HG03280 (cell line): ENCODE data around the gene EFS.

ENCODE experiments used
- ATAC-seq: cut with Tn5 transposase; IDR thresholded peaks from one replicate; pipeline ENCODE4 v1.9.1; 2021; ENCODE audit warnings: mild to moderate bottlenecking, moderate library complexity; ENCODE audit not compliant: unreplicated experiment

EFS gene

GRCh38 chr14:23306412-23307145 lies 58.4 kb downstream of the EFS start, which contains the start of gene BCL2L2:
BCL2L2 (plus strand) TSS chr14:23306833; CDS start chr14:23307768, 935 bp downstream.
- ATAC-seq = peak; percentile 20
